Peyer's patch (tissue), 4 donors: Measurements from ENCODE around the gene CLDN10.

ENCODE experiments used
- CTCF ChIP-seq, 6 experiments: fragments of 450-650 bp in 4 of 6; fragments of 200-600 bp in 2 of 6; sonication (generic) in 1 of 6; IDR thresholded peaks; one replicate each; pipeline ENCODE4 v1.5.1; 2017 to 2019; ENCODE audit warnings: antibody characterized with exemption in 6 of 6, mild to moderate bottlenecking in 3 of 6, moderate library complexity in 1 of 6
- POLR2A ChIP-seq, 2 donors: fragments of 450-650 bp; IDR thresholded peaks; one replicate each; pipeline ENCODE4 v1.5.1; 2017; ENCODE audit warnings: antibody characterized with exemption in 2 of 2, mild to moderate bottlenecking in 2 of 2, moderate library complexity in 2 of 2

- TF ChIP-seq CTCF (IDR thresholded peaks at IDR 0.05): no peak
- TF ChIP-seq POLR2A (IDR thresholded peaks at IDR 0.05): no peak
Measured at GRCh38 chr13:95605448-95606125, 53.1 kb downstream of the CLDN10 start.
